Progenitor cell of endocrine pancreas (in vitro differentiated cells): ENCODE measurements around the gene MRTFA. TPM values are rescaled to one million over a fixed set of nuclear protein-coding genes. Genes with fewer than 3 reads are reported as not detected.

Experiments used
- DNase-seq: peaks from one replicate; pipeline ENCODE4 v3.0.0; 2021; ENCODE audit warnings: low spot score; ENCODE audit not compliant: unreplicated experiment
- H3K27ac Mint-ChIP-seq: 2 replicates; pipeline ENCODE4 v1.8.0; 2021; ENCODE audit warnings: mild to moderate bottlenecking, moderate library complexity, mixed read lengths
- H3K27me3 Mint-ChIP-seq: 2 replicates; pipeline ENCODE4 v1.8.0; 2021; ENCODE audit warnings: mixed read lengths
- H3K36me3 Mint-ChIP-seq: 2 replicates; pipeline ENCODE4 v1.8.0; 2022; ENCODE audit warnings: mixed read lengths; ENCODE audit not compliant: insufficient read depth
- H3K4me1 Mint-ChIP-seq: 2 replicates; pipeline ENCODE4 v1.8.0; 2021; ENCODE audit warnings: low read depth, mixed read lengths
- H3K4me3 Mint-ChIP-seq: 2 replicates; pipeline ENCODE4 v1.8.0; 2021; ENCODE audit warnings: low read depth, mild to moderate bottlenecking, moderate library complexity, mixed read lengths
- H3K9me3 Mint-ChIP-seq: 2 replicates; pipeline ENCODE4 v1.8.0; 2021; ENCODE audit warnings: low read depth, mixed read lengths
- total RNA-seq: library from RNA; stranded (reverse); gene quantifications from 2 replicates; pipeline ENCODE4 v1.2.1, GENCODE V29; 2021
- TF ChIP-seq, protein P1 (sequence below): fragments of 200-600 bp; sonication (generic); IDR thresholded peaks from one replicate; pipeline ENCODE4 v1.5.0; 2021; ENCODE audit warnings: antibody characterized with exemption, mild to moderate bottlenecking; ENCODE audit not compliant: unreplicated experiment

MRTFA gene
- total RNA-seq, 1 donor from 2014 or later: 61.9 TPM

DNA sequence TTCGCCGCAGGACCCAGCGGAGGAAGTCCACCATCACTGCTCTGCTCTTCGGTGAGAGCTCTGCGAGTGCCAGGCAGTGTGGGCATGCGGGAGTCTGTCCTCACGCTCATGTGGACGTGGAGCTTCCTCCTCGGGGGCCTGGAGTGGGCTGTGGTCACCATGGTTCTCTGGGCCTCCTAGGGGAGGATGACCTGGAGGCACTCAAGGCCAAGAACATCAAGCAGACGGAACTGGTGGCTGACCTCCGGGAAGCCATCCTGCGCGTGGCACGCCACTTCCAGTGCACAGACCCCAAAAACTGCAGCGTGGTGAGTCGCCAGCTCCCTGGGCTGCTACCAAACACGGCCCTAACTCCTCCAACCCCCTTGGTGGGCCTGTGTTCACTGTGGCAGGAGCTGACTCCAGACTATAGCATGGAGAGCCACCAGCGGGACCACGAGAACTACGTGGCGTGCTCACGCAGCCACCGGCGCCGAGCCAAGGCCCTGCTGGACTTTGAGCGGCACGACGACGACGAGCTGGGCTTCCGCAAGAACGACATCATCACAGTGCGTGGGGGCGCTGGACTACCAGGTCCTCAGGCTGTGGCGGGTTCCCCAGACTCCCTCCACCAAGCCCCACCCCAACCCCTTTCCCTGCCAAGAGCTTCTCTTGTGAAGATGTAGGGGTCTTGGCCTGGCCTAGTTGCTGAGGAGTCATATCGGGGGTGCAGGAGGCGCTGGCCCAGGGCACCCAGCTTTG, 229.3 kb downstream of the MRTFA start:
- peaks cover 15% of the 10 kb centered on the region for H3K36me3 Mint-ChIP-seq
- no peaks in the 10 kb centered on the region for H3K9me3 Mint-ChIP-seq
- no peaks in the 10 kb centered on the region for H3K27me3 Mint-ChIP-seq
- H3K4me3 Mint-ChIP-seq: no peak overlapping the region
- TF ChIP-seq, protein P1, sequence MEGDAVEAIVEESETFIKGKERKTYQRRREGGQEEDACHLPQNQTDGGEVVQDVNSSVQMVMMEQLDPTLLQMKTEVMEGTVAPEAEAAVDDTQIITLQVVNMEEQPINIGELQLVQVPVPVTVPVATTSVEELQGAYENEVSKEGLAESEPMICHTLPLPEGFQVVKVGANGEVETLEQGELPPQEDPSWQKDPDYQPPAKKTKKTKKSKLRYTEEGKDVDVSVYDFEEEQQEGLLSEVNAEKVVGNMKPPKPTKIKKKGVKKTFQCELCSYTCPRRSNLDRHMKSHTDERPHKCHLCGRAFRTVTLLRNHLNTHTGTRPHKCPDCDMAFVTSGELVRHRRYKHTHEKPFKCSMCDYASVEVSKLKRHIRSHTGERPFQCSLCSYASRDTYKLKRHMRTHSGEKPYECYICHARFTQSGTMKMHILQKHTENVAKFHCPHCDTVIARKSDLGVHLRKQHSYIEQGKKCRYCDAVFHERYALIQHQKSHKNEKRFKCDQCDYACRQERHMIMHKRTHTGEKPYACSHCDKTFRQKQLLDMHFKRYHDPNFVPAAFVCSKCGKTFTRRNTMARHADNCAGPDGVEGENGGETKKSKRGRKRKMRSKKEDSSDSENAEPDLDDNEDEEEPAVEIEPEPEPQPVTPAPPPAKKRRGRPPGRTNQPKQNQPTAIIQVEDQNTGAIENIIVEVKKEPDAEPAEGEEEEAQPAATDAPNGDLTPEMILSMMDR: no peak
- H3K4me1 Mint-ChIP-seq: no peaks in the 10 kb centered on the region
- no peak for DNase-seq
- H3K27ac Mint-ChIP-seq: no peak overlapping the region

DNA sequence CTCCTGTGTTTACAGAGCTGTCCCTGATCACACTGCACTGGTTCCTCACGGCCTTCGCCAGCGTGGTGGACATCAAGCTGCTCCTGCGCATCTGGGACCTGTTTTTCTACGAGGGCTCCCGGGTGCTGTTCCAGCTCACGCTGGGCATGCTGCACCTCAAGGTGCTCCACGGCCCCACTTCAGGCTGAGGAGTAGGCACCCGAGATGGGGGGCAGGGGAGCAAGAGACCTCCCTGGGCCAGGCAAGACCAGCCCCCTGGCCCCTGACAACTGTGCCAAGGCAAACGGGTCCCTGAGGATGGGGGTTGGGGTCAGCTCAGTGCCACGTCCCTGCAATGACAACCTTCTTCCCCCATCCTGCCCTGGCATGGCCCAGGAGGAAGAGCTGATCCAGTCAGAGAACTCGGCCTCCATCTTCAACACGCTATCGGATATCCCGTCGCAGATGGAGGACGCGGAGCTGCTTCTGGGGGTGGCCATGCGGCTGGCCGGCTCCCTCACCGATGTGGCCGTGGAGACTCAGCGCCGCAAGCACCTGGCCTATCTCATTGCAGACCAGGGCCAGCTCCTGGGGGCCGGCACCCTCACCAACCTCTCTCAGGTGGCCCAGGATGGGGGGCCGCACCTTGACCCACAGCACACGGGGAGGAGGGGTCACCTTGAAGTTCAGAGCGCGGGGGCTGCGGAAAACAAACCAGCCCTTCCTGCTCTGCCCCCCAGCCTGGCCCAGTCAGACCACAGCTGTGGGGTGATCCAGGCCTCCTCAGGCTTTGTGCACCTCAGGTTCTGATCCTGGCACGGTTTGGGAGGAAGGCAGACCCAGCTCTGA, 230.2 kb downstream of the MRTFA start:
- H3K4me1 Mint-ChIP-seq: no peaks in the 10 kb centered on the region
- H3K27me3 Mint-ChIP-seq: no peaks in the 10 kb centered on the region
- no peak for DNase-seq
- peaks cover 18% of the 10 kb centered on the region for H3K36me3 Mint-ChIP-seq
- TF ChIP-seq, protein P1: no peak
- H3K4me3 Mint-ChIP-seq: no peak overlapping the region
- no peaks in the 10 kb centered on the region for H3K9me3 Mint-ChIP-seq
- no peak overlapping the region for H3K27ac Mint-ChIP-seq

DNA sequence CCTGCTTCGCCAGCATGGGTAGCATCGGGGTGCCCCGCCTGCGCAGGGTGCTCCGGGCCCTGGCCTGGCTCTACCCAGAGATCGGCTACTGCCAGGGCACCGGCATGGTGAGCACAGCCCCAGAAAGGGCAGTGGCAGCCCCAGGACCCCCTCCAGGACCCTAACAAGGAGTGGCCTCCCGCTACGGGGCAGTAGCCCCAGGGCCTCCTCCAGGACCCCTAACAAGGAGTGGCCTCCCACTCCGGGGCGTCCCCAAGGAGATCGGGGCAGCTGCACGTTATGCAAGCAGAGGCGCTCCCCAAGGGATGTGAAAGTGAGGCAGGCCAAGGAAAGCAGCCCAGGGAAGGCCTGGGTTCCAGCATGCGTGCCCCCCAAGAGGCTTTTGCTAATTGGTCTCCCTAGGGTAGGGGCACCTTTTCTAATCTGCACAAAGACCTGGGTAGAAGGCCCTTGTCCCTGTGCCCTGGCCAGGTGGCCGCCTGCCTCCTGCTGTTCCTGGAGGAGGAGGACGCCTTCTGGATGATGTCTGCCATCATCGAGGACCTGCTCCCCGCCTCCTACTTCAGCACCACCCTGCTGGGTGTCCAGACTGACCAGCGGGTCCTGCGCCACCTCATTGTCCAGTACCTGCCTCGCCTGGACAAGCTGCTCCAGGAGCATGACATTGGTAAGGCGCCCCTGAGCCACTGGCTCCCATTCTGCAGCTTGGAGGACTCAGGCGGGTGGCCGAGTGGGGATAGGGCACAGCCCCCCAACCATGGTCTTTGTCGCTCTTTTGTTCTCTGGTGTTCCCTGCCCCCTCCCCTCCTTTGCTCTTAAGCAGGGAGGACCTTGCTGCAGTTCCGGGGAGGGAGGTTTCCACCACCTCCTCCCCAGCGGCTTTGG, 231.1 kb downstream of the MRTFA start:
- Mint-ChIP-seq H3K4me1 (no peaks in the 10 kb centered on the region), H3K36me3 (peaks cover 18% of the 10 kb centered on the region), H3K4me3 (no peak overlapping the region), H3K9me3 (no peaks in the 10 kb centered on the region), H3K27me3 (no peaks in the 10 kb centered on the region), H3K27ac (no peak overlapping the region)
- DNase-seq: no peak
- TF ChIP-seq, protein P1: no peak

DNA sequence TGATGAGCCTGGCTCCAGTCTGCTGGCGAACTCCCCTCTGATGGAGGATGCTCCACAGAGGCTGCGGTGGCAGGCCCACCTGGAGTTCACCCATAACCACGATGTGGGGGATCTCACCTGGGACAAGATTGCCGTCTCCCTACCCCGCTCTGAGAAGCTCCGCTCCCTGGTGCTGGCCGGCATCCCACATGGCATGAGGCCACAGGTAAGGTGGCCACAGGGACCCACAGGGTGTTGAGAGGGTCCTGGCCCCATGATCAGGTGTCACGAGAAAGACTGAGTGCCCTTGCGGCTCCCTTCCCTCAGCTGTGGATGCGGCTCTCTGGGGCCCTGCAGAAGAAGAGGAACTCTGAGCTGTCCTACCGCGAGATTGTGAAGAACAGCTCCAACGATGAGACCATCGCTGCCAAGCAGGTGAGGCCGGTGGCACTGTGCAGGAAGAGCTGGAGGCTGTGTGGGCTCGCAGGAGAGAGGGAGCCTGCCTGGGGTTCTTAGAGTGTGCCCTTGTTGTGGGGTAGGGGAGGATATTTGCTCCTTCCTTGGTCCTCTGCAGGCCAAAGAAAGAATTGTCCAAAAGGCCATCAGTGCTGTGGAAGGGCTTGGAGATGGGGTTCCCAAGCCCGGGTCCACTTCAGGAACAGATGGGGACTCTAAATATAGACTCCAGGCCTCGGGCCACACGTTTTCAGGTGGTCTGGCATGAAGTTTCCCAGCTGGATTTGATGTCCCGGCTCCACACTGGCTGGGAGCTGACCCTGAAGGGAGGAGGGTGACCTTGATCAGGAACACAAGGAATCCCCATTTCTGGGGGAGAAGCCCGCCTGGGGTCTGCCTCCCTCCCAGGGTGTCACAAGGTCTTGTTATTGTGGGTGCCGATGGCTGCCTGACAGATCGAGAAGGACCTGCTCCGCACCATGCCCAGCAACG, 232.0 kb downstream of the MRTFA start:
- no peaks in the 10 kb centered on the region for H3K4me1 Mint-ChIP-seq
- peaks cover 18% of the 10 kb centered on the region for H3K36me3 Mint-ChIP-seq
- H3K27ac Mint-ChIP-seq: peak overlapping the region; percentile 40
- TF ChIP-seq, protein P1: no peak
- H3K9me3 Mint-ChIP-seq: no peaks in the 10 kb centered on the region
- H3K27me3 Mint-ChIP-seq: no peaks in the 10 kb centered on the region
- DNase-seq: no peak
- H3K4me3 Mint-ChIP-seq: no peak overlapping the region
